ENCODE results near the gene FUT8. TPM values are rescaled to one million over a fixed set of nuclear protein-coding genes. Genes with fewer than 3 reads are reported as not detected.

Gene FUT8
- total and polyA plus RNA-seq, 2 donors (not counting 1 experiment from before 2014, with no cell fraction given) = 13.2 to 91.8 TPM

Small RNAs within 50 kb of the gene (small RNA-seq; reads per million reads assigned to genes)
- gene MIR625 (ENCODE audit: insufficient read length, low read depth, low replicate concordance) = not detected
